HL-60 (cell line): ENCODE data around the gene MRPL28.

Experiments used
- DNase-seq, 2 experiments: peaks; one replicate each; pipeline ENCODE4 v3.0.0-alpha.2; 2010 to 2020; ENCODE audit warnings: low read depth in 1 of 2, low spot score in 1 of 2
- H3K27ac ChIP-seq: fragments of 250-450 bp; sonication (Bioruptor Pico); replicated peaks from 2 replicates; pipeline ENCODE4 v1.5.1; 2020; ENCODE audit warnings: mild to moderate bottlenecking, moderate library complexity
- H3K27me3 ChIP-seq: fragments of 250-450 bp; sonication (Bioruptor Pico); 2 replicates; pipeline ENCODE4 v1.5.1; 2021; ENCODE audit warnings: mild to moderate bottlenecking, moderate library complexity; ENCODE audit not compliant: insufficient read depth, poor library complexity, severe bottlenecking
- H3K4me3 ChIP-seq: replicated peaks from 2 replicates; pipeline ENCODE4 v1.5.1; 2011; ENCODE audit warnings: mild to moderate bottlenecking, control low read depth, low read length; ENCODE audit not compliant: insufficient read depth
- CTCF ChIP-seq: IDR thresholded peaks from one replicate; pipeline ENCODE4 v1.5.1; 2011; ENCODE audit warnings: low read length, control low read depth, inconsistent platforms; ENCODE audit not compliant: insufficient read depth
- GABPA ChIP-seq: IDR thresholded peaks from 2 replicates; pipeline ENCODE4 v1.6.1; 2012; ENCODE audit warnings: low read depth
- POLR2AphosphoS5 ChIP-seq: IDR thresholded peaks from 2 replicates; pipeline ENCODE4 v1.6.1; 2012; ENCODE audit warnings: low read depth
- REST ChIP-seq: IDR thresholded peaks from 2 replicates; pipeline ENCODE4 v1.6.1; 2012; ENCODE audit warnings: low read depth; ENCODE audit not compliant: insufficient replicate concordance
- SPI1 ChIP-seq: IDR thresholded peaks from 2 replicates; pipeline ENCODE4 v1.6.1; 2012; ENCODE audit warnings: low read depth, mild to moderate bottlenecking, borderline replicate concordance

The MRPL28 gene

GRCh38 chr16:321532-321931, 48.8 kb downstream of the MRPL28 start:
- no peak for DNase-seq
- no peak overlapping the region for H3K27ac ChIP-seq
- no peak overlapping the region for H3K4me3 ChIP-seq
- TF ChIP-seq REST, result no peak
- no peak for TF ChIP-seq POLR2AphosphoS5
- H3K27me3 ChIP-seq, result no peaks in the 10 kb centered on the region

- no peak for TF ChIP-seq POLR2AphosphoS5
- TF ChIP-seq CTCF, result no peak
- no peak for TF ChIP-seq SPI1
- no peak for TF ChIP-seq REST
- TF ChIP-seq GABPA, result no peak
- DNase-seq, result no peak
- H3K27me3 ChIP-seq, result no peaks in the 10 kb centered on the region
- H3K27ac ChIP-seq, result no peak overlapping the region
- no peak overlapping the region for H3K4me3 ChIP-seq
Observed at GRCh38 chr16:320206-320605, 50.1 kb downstream of the MRPL28 start.

- TF ChIP-seq POLR2AphosphoS5 (no peak), SPI1 (no peak), CTCF (no peak), REST (no peak), GABPA (no peak)
- Histone ChIP-seq H3K27ac (no peak overlapping the region), H3K27me3 (no peaks in the 10 kb centered on the region), H3K4me3 (no peak overlapping the region)
- no peak for DNase-seq
Observed at GRCh38 chr16:318628-319027, 51.7 kb downstream of the MRPL28 start.

GRCh38 chr16:317583-317982, 52.8 kb downstream of the MRPL28 start:
- no peak for DNase-seq
- TF ChIP-seq POLR2AphosphoS5 (no peak), CTCF (no peak), GABPA (no peak), SPI1 (no peak), REST (no peak)
- Histone ChIP-seq H3K4me3 (no peak overlapping the region), H3K27ac (no peak overlapping the region), H3K27me3 (no peaks in the 10 kb centered on the region)
